CD14-positive monocyte (primary cell): ENCODE results near the gene TSPAN18. TPM values are rescaled to one million over a fixed set of nuclear protein-coding genes. Genes with fewer than 3 reads are reported as not detected.

Experiments used
- DNase-seq, 3 donors: peaks; one replicate each; pipeline ENCODE4 v3.0.0-alpha.2; 2011 to 2022
- H2AFZ ChIP-seq: 2 replicates; pipeline ENCODE4 v1.6.0; 2012; ENCODE audit warnings: mild to moderate bottlenecking, low read depth, low read length, inconsistent platforms; ENCODE audit not compliant: insufficient read depth, poor library complexity, severe bottlenecking
- H3K27ac ChIP-seq, 2 donors: 1 replicate in 1 of 2; 2 replicates in 1 of 2; pipeline ENCODE4 v1.5.1; 2012 to 2013; ENCODE audit warnings: low read length in 2 of 2, control low read depth in 1 of 2, inconsistent platforms in 1 of 2, low read depth in 1 of 2, mild to moderate bottlenecking in 1 of 2
- H3K27me3 ChIP-seq, 2 donors: one replicate each; pipeline versions ENCODE4 v1.6.0 to v1.6.1; 2011 to 2013; ENCODE audit warnings: low read length in 2 of 2; ENCODE audit not compliant: control insufficient read depth in 2 of 2, insufficient read depth in 2 of 2
- H3K36me3 ChIP-seq, 2 donors: replicated peaks in 1 of 2; 1 replicate in 1 of 2; 2 replicates in 1 of 2; pipeline versions ENCODE4 v1.5.1 to v1.6.1; 2012 to 2013; ENCODE audit warnings: low read length in 2 of 2, control low read depth in 1 of 2, inconsistent platforms in 1 of 2, mild to moderate bottlenecking in 1 of 2; ENCODE audit not compliant: insufficient read depth in 2 of 2, control insufficient read depth in 1 of 2
- H3K4me1 ChIP-seq, 2 donors: 1 replicate in 1 of 2; 2 replicates in 1 of 2; pipeline versions ENCODE4 v1.5.1 to v1.6.1; 2012 to 2013; ENCODE audit warnings: low read length in 2 of 2, control low read depth in 1 of 2, inconsistent platforms in 1 of 2, mild to moderate bottlenecking in 1 of 2, moderate library complexity in 1 of 2; ENCODE audit not compliant: insufficient read depth in 2 of 2, control insufficient read depth in 1 of 2
- H3K4me2 ChIP-seq: replicated peaks from 2 replicates; pipeline ENCODE3; 2012; ENCODE audit warnings: low read length, moderate library complexity, mild to moderate bottlenecking; ENCODE audit not compliant: poor library complexity, severe bottlenecking; ENCODE audit errors: extremely low read depth
- H3K4me3 ChIP-seq, 3 experiments: fragments of 200-600 bp in 1 of 3; sonication (generic) in 1 of 3; replicated peaks in 1 of 3; 1 replicate in 2 of 3; 2 replicates in 1 of 3; pipeline ENCODE4 v1.5.1; 2011 to 2013; ENCODE audit warnings: low read length in 3 of 3, mild to moderate bottlenecking in 3 of 3, control low read depth in 2 of 3, low read depth in 2 of 3, inconsistent platforms in 1 of 3, moderate library complexity in 1 of 3
- H3K79me2 ChIP-seq: 2 replicates; pipeline ENCODE4 v1.6.0; 2012; ENCODE audit warnings: mild to moderate bottlenecking, control low read depth, inconsistent platforms, low read length, moderate library complexity; ENCODE audit not compliant: insufficient read depth
- H3K9ac ChIP-seq: 2 replicates; pipeline ENCODE4 v1.6.0; 2017; ENCODE audit warnings: low read length, mild to moderate bottlenecking; ENCODE audit not compliant: insufficient read depth, poor library complexity, severe bottlenecking
- H3K9me3 ChIP-seq, 2 donors: replicated peaks in 1 of 2; 1 replicate in 1 of 2; 2 replicates in 1 of 2; pipeline versions ENCODE4 v1.5.1 to v1.6.1; 2012 to 2013; ENCODE audit warnings: low read length in 2 of 2, control low read depth in 1 of 2; ENCODE audit not compliant: control insufficient read depth in 1 of 2, insufficient read depth in 1 of 2
- H4K20me1 ChIP-seq: 2 replicates; pipeline ENCODE4 v1.6.0; 2012; ENCODE audit warnings: mild to moderate bottlenecking, low read length, control low read depth, moderate library complexity; ENCODE audit not compliant: insufficient read depth
- H3K27ac Mint-ChIP-seq, 7 donors: one replicate each; pipeline ENCODE4 v1.8.0; 2020; ENCODE audit warnings: mild to moderate bottlenecking in 7 of 7, mixed read lengths in 7 of 7, moderate library complexity in 6 of 7, inconsistent platforms in 2 of 7
- H3K27me3 Mint-ChIP-seq, 3 donors: one replicate each; pipeline ENCODE4 v1.8.0; 2021 to 2022; ENCODE audit warnings: low read depth in 3 of 3, mild to moderate bottlenecking in 3 of 3, mixed read lengths in 3 of 3, moderate library complexity in 3 of 3, inconsistent platforms in 1 of 3
- H3K36me3 Mint-ChIP-seq, 2 donors: one replicate each; pipeline ENCODE4 v1.8.0; 2020; ENCODE audit warnings: mixed read lengths in 2 of 2, inconsistent platforms in 1 of 2, mild to moderate bottlenecking in 1 of 2
- H3K4me1 Mint-ChIP-seq: one replicate; pipeline ENCODE4 v1.8.0; 2020; ENCODE audit warnings: mild to moderate bottlenecking, mixed read lengths
- H3K4me3 Mint-ChIP-seq, 2 donors: one replicate each; pipeline ENCODE4 v1.8.0; 2020; ENCODE audit warnings: mild to moderate bottlenecking in 2 of 2, mixed read lengths in 2 of 2, moderate library complexity in 1 of 2
- H3K9me3 Mint-ChIP-seq, 7 donors: one replicate each; pipeline ENCODE4 v1.8.0; 2020 to 2022; ENCODE audit warnings: mixed read lengths in 7 of 7, mild to moderate bottlenecking in 6 of 7, moderate library complexity in 6 of 7, inconsistent platforms in 2 of 7
- WGBS: methylation state at CpG from one replicate; pipeline ENCODE4 v1.1.5; 2013; ENCODE audit warnings: missing lambda C conversion rate; ENCODE audit not compliant: insufficient coverage; 5-methylcytosine and 5-hydroxymethylcytosine counted together
- intact Hi-C, 2 donors: fragments of 100-400 bp; cut with micrococcal nuclease; formaldehyde crosslinking; loops; one replicate each; pipeline versions ENCODE4 v1.15.0 to v1.15.1; 2023
- polyA plus RNA-seq, 3 donors: library from polyadenylated mRNA; depleted of rRNA in 1 of 3; unstranded in 2 of 3; stranded (reverse) in 1 of 3; fragments of 300-500 nt in 2 of 3; fragments of >200 nt in 1 of 3; fragmentation: Illumina TruSeq in 2 of 3; gene quantifications; 1 replicate in 2 of 3; 2 replicates in 1 of 3; pipeline ENCODE4 v1.2.3, GENCODE V29; 2012 to 2021
- TF ChIP-seq, protein P1 (sequence below): fragments of 200-600 bp; IDR thresholded peaks from one replicate; pipeline ENCODE4 v1.8.0; 2022; ENCODE audit warnings: antibody characterized with exemption, mild to moderate bottlenecking

The TSPAN18 gene
- polyA plus RNA-seq, 3 donors: not detected

DNA sequence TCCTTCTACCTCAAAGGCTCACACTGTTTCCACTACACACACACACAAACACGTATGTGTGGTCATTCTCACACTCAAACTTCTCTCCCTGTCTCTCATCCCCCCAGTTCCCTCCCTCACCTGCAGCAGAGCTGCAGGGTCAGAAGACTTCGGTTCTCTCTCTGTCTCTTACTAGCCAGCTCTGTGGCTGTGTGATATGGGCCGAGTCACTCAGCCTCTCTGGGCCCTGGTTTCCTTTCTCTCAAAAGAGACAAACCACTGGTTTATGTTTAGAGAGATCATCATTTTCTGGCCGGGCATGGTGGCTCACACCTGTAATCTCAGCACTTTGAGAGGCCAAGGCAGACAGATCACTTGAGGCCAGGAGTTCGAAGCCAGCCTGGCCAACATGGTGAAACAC, 21.1 kb downstream of the TSPAN18 start:
- no peak for DNase-seq
- Mint-ChIP-seq H3K4me3 (no peak overlapping the region), H3K36me3 (no peaks in the 10 kb centered on the region), H3K27me3 (peaks cover 5 to 7% (median 6%) of the 10 kb centered on the region in 3 donors), H3K9me3 (no peaks in the 10 kb centered on the region), H3K4me1 (no peaks in the 10 kb centered on the region), H3K27ac (no peak overlapping the region)
- no peaks in the 10 kb centered on the region for H4K20me1 ChIP-seq
- no peak overlapping the region for H3K4me2 ChIP-seq
- H3K27ac ChIP-seq: no peak overlapping the region
- H3K79me2 ChIP-seq: no peaks in the 10 kb centered on the region
- H3K9me3 ChIP-seq: no peaks in the 10 kb centered on the region
- H3K4me1 ChIP-seq: no peaks in the 10 kb centered on the region
- H3K36me3 ChIP-seq: no peaks in the 10 kb centered on the region
- 87% methylated on average over 3 of the region's 5 CpGs for WGBS
- TF ChIP-seq, protein P1, sequence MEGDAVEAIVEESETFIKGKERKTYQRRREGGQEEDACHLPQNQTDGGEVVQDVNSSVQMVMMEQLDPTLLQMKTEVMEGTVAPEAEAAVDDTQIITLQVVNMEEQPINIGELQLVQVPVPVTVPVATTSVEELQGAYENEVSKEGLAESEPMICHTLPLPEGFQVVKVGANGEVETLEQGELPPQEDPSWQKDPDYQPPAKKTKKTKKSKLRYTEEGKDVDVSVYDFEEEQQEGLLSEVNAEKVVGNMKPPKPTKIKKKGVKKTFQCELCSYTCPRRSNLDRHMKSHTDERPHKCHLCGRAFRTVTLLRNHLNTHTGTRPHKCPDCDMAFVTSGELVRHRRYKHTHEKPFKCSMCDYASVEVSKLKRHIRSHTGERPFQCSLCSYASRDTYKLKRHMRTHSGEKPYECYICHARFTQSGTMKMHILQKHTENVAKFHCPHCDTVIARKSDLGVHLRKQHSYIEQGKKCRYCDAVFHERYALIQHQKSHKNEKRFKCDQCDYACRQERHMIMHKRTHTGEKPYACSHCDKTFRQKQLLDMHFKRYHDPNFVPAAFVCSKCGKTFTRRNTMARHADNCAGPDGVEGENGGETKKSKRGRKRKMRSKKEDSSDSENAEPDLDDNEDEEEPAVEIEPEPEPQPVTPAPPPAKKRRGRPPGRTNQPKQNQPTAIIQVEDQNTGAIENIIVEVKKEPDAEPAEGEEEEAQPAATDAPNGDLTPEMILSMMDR: no peak
- no peak overlapping the region for H3K4me3 ChIP-seq
- no peak overlapping the region for H3K9ac ChIP-seq
- intact Hi-C loops: no loop called here
- H2AFZ ChIP-seq: no peak overlapping the region
- no peaks in the 10 kb centered on the region for H3K27me3 ChIP-seq

DNA sequence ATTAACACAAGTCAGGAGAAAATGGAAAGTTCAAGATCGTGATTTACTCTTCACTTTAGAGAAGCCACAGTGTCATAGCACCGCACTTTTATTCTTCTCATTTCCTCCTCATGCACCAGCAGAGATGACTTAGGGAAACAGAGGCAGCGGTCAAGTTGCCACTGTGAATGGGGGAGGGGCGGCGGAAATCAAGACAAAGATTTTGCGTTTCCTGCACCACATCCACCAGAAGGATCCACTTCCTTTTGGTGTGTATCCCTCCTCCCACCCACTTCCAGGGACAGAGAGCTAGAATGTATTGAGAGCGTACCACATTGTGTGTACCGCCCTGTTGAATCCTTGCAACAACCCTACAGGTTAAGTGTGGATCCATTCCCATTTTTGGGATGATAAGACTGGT, 21.8 kb downstream of the TSPAN18 start:
- Histone ChIP-seq H3K36me3 (no peaks in the 10 kb centered on the region), H2AFZ (no peak overlapping the region), H3K4me3 (no peak overlapping the region), H3K27ac (no peak overlapping the region), H3K4me1 (no peaks in the 10 kb centered on the region), H3K9ac (no peak overlapping the region), H3K27me3 (no peaks in the 10 kb centered on the region), H3K9me3 (no peaks in the 10 kb centered on the region), H3K79me2 (no peaks in the 10 kb centered on the region), H4K20me1 (no peaks in the 10 kb centered on the region), H3K4me2 (no peak overlapping the region)
- H3K4me3 Mint-ChIP-seq: no peak overlapping the region
- WGBS: no CpG with 5 or more reads among the region's 8 CpGs
- H3K4me1 Mint-ChIP-seq: no peaks in the 10 kb centered on the region
- H3K9me3 Mint-ChIP-seq: no peaks in the 10 kb centered on the region
- intact Hi-C loops: no loop called here
- no peak overlapping the region for H3K27ac Mint-ChIP-seq
- TF ChIP-seq, protein P1: no peak
- no peak for DNase-seq
- peaks cover 5 to 12% (median 11%) of the 10 kb centered on the region in 3 donors for H3K27me3 Mint-ChIP-seq
- no peaks in the 10 kb centered on the region for H3K36me3 Mint-ChIP-seq
